Mesenchymal stem cell (in vitro differentiated cells and primary cell): Measurements from ENCODE around the gene SLF2.
A peak's percentile ranks its signal among the peaks of the same experiment; 100 is the strongest.

ENCODE experiments used
- DNase-seq: peaks from one replicate; pipeline ENCODE4 v3.0.0-alpha.2; 2013
- H2AFZ ChIP-seq: one replicate; pipeline ENCODE4 v1.6.1; 2013; ENCODE audit warnings: low read depth, mild to moderate bottlenecking, control low read depth, inconsistent platforms, low read length, moderate library complexity
- H2AK5ac ChIP-seq: 2 replicates; pipeline ENCODE4 v1.6.1; 2013; ENCODE audit warnings: low read length, moderate library complexity, mild to moderate bottlenecking, inconsistent platforms; ENCODE audit not compliant: severe bottlenecking
- H2BK120ac ChIP-seq: one replicate; pipeline ENCODE4 v1.6.1; 2013; ENCODE audit warnings: low read depth, mild to moderate bottlenecking, inconsistent platforms, low read length, moderate library complexity
- H2BK12ac ChIP-seq, 2 experiments: one replicate each; pipeline ENCODE4 v1.6.1; 2013; ENCODE audit warnings: inconsistent platforms in 2 of 2, low read length in 2 of 2, mild to moderate bottlenecking in 2 of 2, moderate library complexity in 2 of 2, control low read depth in 1 of 2
- H2BK15ac ChIP-seq: one replicate; pipeline ENCODE4 v1.6.1; 2013; ENCODE audit warnings: mild to moderate bottlenecking, low read depth, inconsistent platforms; ENCODE audit not compliant: poor library complexity, severe bottlenecking
- H2BK5ac ChIP-seq: 2 replicates; pipeline ENCODE4 v1.6.1; 2013; ENCODE audit warnings: low read depth, mild to moderate bottlenecking, low read length, control low read depth, inconsistent platforms; ENCODE audit not compliant: poor library complexity, severe bottlenecking
- H3K14ac ChIP-seq, 2 experiments: one replicate each; pipeline ENCODE4 v1.6.1; 2013; ENCODE audit warnings: inconsistent platforms in 2 of 2, low read length in 2 of 2, control low read depth in 1 of 2, mild to moderate bottlenecking in 1 of 2, moderate library complexity in 1 of 2
- H3K18ac ChIP-seq, 2 experiments: one replicate each; pipeline ENCODE4 v1.6.1; 2013; ENCODE audit warnings: inconsistent platforms in 2 of 2, low read length in 2 of 2, control low read depth in 1 of 2, low read depth in 1 of 2, mild to moderate bottlenecking in 1 of 2
- H3K23ac ChIP-seq, 2 experiments: one replicate each; pipeline ENCODE4 v1.6.1; 2013; ENCODE audit warnings: inconsistent platforms in 2 of 2, low read length in 2 of 2, mild to moderate bottlenecking in 2 of 2, moderate library complexity in 2 of 2, control low read depth in 1 of 2
- H3K27ac ChIP-seq: 2 replicates; pipeline ENCODE4 v1.5.1; 2013; ENCODE audit warnings: mild to moderate bottlenecking, moderate library complexity, low read length, control low read depth, inconsistent platforms; ENCODE audit not compliant: poor library complexity, severe bottlenecking
- H3K27me3 ChIP-seq, 2 experiments: 2 replicates each; pipeline versions ENCODE4 v1.6.1 to v1.7.0; 2013; ENCODE audit warnings: low read length in 2 of 2, mild to moderate bottlenecking in 2 of 2, moderate library complexity in 2 of 2, control low read depth in 1 of 2, inconsistent platforms in 1 of 2; ENCODE audit not compliant: control insufficient read depth in 1 of 2, insufficient read depth in 1 of 2
- H3K36me3 ChIP-seq, 2 experiments: 2 replicates each; pipeline versions ENCODE4 v1.6.1 to v1.7.0; 2013; ENCODE audit warnings: low read length in 2 of 2, control low read depth in 1 of 2, inconsistent platforms in 1 of 2, low read depth in 1 of 2, mild to moderate bottlenecking in 1 of 2; ENCODE audit not compliant: insufficient read depth in 2 of 2, control insufficient read depth in 1 of 2
- H3K4ac ChIP-seq, 2 experiments: one replicate each; pipeline ENCODE4 v1.6.1; 2013; ENCODE audit warnings: inconsistent platforms in 2 of 2, low read length in 2 of 2, mild to moderate bottlenecking in 2 of 2, moderate library complexity in 2 of 2, control low read depth in 1 of 2, low read depth in 1 of 2
- H3K4me1 ChIP-seq: 2 replicates; pipeline ENCODE4 v1.6.1; 2013; ENCODE audit warnings: low read depth, low read length, control low read depth; ENCODE audit not compliant: control insufficient read depth, insufficient read depth
- H3K4me2 ChIP-seq: 2 replicates; pipeline ENCODE4 v1.6.1; 2013; ENCODE audit warnings: low read length, mild to moderate bottlenecking, inconsistent platforms; ENCODE audit not compliant: poor library complexity, severe bottlenecking
- H3K4me3 ChIP-seq, 2 experiments: 2 replicates each; pipeline versions ENCODE4 v1.5.1 to v1.7.0; 2013; ENCODE audit warnings: low read length in 2 of 2, mild to moderate bottlenecking in 2 of 2, control low read depth in 1 of 2, low read depth in 1 of 2; ENCODE audit not compliant: insufficient read depth in 1 of 2
- H3K79me1 ChIP-seq: replicated peaks from 2 replicates; pipeline ENCODE4 v1.6.1; 2013; ENCODE audit warnings: mild to moderate bottlenecking, control low read depth, low read length, inconsistent platforms; ENCODE audit not compliant: poor library complexity, severe bottlenecking
- H3K9ac ChIP-seq: 2 replicates; pipeline ENCODE4 v1.7.0; 2013; ENCODE audit warnings: mild to moderate bottlenecking, low read length, moderate library complexity
- H3K9me3 ChIP-seq: 2 replicates; pipeline ENCODE4 v1.7.0; 2013; ENCODE audit warnings: mild to moderate bottlenecking, low read length; ENCODE audit not compliant: control insufficient read depth
- H4K8ac ChIP-seq: one replicate; pipeline ENCODE4 v1.6.1; 2013; ENCODE audit warnings: inconsistent platforms, mild to moderate bottlenecking, low read length, moderate library complexity
- H4K91ac ChIP-seq: one replicate; pipeline ENCODE4 v1.6.1; 2013; ENCODE audit warnings: mild to moderate bottlenecking, low read length, inconsistent platforms
- WGBS: methylation state at CpG from one replicate; pipeline ENCODE4 v1.1.7; 2013; ENCODE audit warnings: mixed read lengths; 5-methylcytosine and 5-hydroxymethylcytosine counted together

The SLF2 gene

DNA sequence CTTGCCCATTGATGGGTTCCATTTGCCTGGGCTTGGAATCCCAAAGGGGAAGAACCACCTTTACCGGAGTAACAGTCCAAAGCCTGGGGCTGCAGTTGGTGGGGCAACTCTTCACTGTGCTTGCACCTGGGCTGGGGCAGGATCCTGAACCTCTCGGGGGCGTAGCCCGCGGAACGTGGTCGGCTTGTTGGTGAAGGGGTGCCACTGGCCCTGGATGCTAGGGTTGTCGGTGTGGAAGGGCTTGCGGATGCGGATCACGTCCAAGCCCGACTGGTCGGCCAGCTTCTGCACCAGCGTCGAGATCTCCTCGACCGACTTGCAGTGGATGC lies 73.8 kb downstream of the SLF2 start:
- Histone ChIP-seq H2AFZ (peak overlapping the region; percentile 98), H3K4ac (no peak overlapping the region), H3K18ac (peak overlapping the region in 1 of 2 experiments; percentile 90), H2BK5ac (no peak overlapping the region), H3K36me3 (peaks cover 52 to 60% of the 10 kb centered on the region in 2 experiments), H3K4me2 (peak overlapping the region; percentile 45), H2AK5ac (no peak overlapping the region), H2BK120ac (no peak overlapping the region), H3K79me1 (peaks cover 43% of the 10 kb centered on the region), H3K4me3 (peak overlapping the region; percentile 92 to 94), H3K23ac (peak overlapping the region in 1 of 2 experiments; percentile 51), H3K9ac (peak overlapping the region; percentile 90), H3K27me3 (no peaks in the 10 kb centered on the region), H3K9me3 (no peaks in the 10 kb centered on the region), H4K91ac (peak overlapping the region; percentile 67), H4K8ac (peak overlapping the region; percentile 95), H2BK12ac (no peak overlapping the region), H3K27ac (no peak overlapping the region), H3K14ac (no peak overlapping the region), H2BK15ac (no peak overlapping the region), H3K4me1 (peaks cover 24% of the 10 kb centered on the region)
- no peak for DNase-seq
- 33% methylated on average over 17 of the region's 17 CpGs for WGBS

DNA sequence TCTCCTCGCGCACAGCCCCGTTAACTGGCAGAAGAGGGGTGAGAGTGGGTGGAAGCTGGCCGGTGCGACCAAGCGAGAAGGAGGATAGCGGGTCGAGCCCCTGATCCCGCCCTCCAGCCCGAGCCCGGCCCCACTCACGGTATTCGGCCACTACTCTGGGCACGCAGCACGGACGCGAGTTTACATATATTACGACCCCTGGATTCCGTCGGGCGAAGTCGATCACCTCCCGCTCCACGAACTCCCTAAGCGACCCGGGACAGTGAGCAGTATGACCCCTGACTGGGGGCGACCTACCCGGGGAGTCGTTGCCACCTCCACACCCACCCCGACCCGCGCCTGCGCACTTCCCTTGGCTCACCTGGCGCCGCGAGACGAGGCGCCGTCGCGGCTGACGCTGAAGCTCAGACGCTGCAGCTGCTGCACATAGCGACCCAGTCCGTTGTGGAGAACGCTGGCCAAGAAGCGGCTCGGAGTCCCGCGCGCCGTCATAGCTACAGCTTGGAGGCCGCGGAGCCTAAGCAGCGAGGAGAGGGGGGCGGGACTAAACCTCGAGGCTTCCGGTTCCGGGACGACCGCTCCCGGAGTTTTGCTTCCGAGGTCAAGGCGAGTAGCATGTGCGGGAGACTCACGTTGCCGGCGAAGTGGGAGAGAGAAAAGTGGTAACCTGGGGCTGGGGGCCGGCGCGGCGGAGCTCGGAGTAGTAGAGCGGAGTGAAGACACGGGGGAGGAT lies 74.4 kb downstream of the SLF2 start, which contains the start of the genes MRPL43 and TWNK:
TSS of gene MRPL43 (minus strand) at position 546 of the 733 bp plus-strand sequence. CDS start at position 492, 54 bp downstream.
TSS of gene TWNK (plus strand) at position 592 of the 733 bp plus-strand sequence. CDS start 668 bp downstream, outside the sequence.
- Histone ChIP-seq H3K27ac (peak within 1 kb of the TSS; percentile 88), H3K18ac (peak within 1 kb of the TSS; percentile 90 to 93), H2BK5ac (no peak within 1 kb of the TSS), H4K91ac (peak within 1 kb of the TSS; percentile 67), H3K4me1 (peaks cover 24% of the 10 kb centered on the region), H2AFZ (peak within 1 kb of the TSS; percentile 98), H4K8ac (peak within 1 kb of the TSS; percentile 95), H3K4me3 (peak within 1 kb of the TSS; percentile 92 to 94), H3K27me3 (no peaks in the 10 kb centered on the region), H3K79me1 (peaks cover 43% of the 10 kb centered on the region), H2BK12ac (no peak within 1 kb of the TSS), H3K9me3 (no peaks in the 10 kb centered on the region), H3K36me3 (peaks cover 51 to 60% of the 10 kb centered on the region in 2 experiments), H3K4me2 (peak within 1 kb of the TSS; percentile 60), H2BK15ac (no peak within 1 kb of the TSS), H3K9ac (peak within 1 kb of the TSS; percentile 90), H3K23ac (peak within 1 kb of the TSS in 1 of 2 experiments; percentile 60), H2AK5ac (no peak within 1 kb of the TSS), H3K14ac (peak within 1 kb of the TSS in 1 of 2 experiments; percentile 95), H2BK120ac (no peak within 1 kb of the TSS), H3K4ac (peak within 1 kb of the TSS; percentile 39 to 83)
- WGBS: 2% methylated on average over 72 of the region's 75 CpGs
- DNase-seq: peak; percentile 81

DNA sequence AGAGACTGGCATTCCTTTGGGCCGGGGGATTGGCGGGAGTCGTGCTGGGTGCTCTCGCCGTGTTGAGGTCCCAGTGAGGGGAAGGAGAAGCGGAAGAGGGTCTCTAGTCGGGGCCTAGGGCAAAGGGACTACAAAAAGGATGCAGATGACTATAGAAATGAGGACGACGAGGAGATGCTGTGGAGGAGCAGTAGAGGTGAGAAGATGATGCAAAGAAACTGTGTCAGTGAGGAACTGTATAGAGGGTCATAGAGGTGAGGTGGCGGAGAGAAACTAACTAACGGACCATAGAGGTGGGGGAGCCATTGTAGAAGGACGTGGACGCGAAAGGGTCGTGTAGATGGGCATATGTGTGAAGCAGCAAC lies 74.9 kb downstream of the SLF2 start:
- Histone ChIP-seq H3K9ac (peak overlapping the region; percentile 90), H4K91ac (no peak overlapping the region), H2AFZ (peak overlapping the region; percentile 51), H4K8ac (peak overlapping the region; percentile 27), H3K4me2 (peak overlapping the region; percentile 60), H3K27me3 (no peaks in the 10 kb centered on the region), H3K4me1 (peaks cover 24% of the 10 kb centered on the region), H3K9me3 (no peaks in the 10 kb centered on the region), H3K36me3 (peaks cover 52 to 57% of the 10 kb centered on the region in 2 experiments), H2BK120ac (no peak overlapping the region), H3K27ac (no peak overlapping the region), H2BK15ac (no peak overlapping the region), H2BK12ac (no peak overlapping the region), H3K4me3 (peak overlapping the region; percentile 92 to 94), H2BK5ac (no peak overlapping the region), H3K79me1 (peaks cover 43% of the 10 kb centered on the region), H2AK5ac (no peak overlapping the region), H3K14ac (no peak overlapping the region), H3K4ac (no peak overlapping the region), H3K23ac (no peak overlapping the region), H3K18ac (peak overlapping the region in 1 of 2 experiments; percentile 7)
- WGBS: 2% methylated on average over 15 of the region's 15 CpGs
- DNase-seq: no peak

GRCh38 chr10:100988166-100988565 lies 75.4 kb downstream of the SLF2 start:
- Histone ChIP-seq H3K79me1 (peaks cover 43% of the 10 kb centered on the region), H2BK5ac (no peak overlapping the region), H4K8ac (no peak overlapping the region), H2BK15ac (no peak overlapping the region), H3K9ac (peak overlapping the region; percentile 90), H2BK120ac (no peak overlapping the region), H2AFZ (no peak overlapping the region), H3K4me2 (peak overlapping the region; percentile 60), H3K9me3 (no peaks in the 10 kb centered on the region), H2AK5ac (no peak overlapping the region), H3K4ac (no peak overlapping the region), H3K18ac (no peak overlapping the region), H4K91ac (no peak overlapping the region), H3K23ac (no peak overlapping the region), H3K27me3 (no peaks in the 10 kb centered on the region), H3K4me1 (peaks cover 24% of the 10 kb centered on the region), H2BK12ac (no peak overlapping the region), H3K4me3 (peak overlapping the region; percentile 92 to 94), H3K14ac (no peak overlapping the region), H3K36me3 (peaks cover 51 to 56% of the 10 kb centered on the region in 2 experiments), H3K27ac (no peak overlapping the region)
- no peak for DNase-seq
- WGBS: 80% methylated on average over 10 of the region's 10 CpGs
